Thoracic aorta (tissue), 2 donors: Measurements from ENCODE around the gene PACS1. TPM values are rescaled to one million over a fixed set of nuclear protein-coding genes. Genes with fewer than 3 reads are reported as not detected.

Experiments
- ATAC-seq: fragments of 150-250 bp; one replicate; pipeline ENCODE4 v1.8.0; 2017; ENCODE audit warnings: low read depth; ENCODE audit not compliant: insufficient number of reproducible peaks, low FRiP score
- DNase-seq: peaks from one replicate; pipeline ENCODE4 v3.0.0-alpha.2; 2020; ENCODE audit warnings: low spot score
- H3K27ac ChIP-seq, 2 donors: fragments of 200-600 bp; sonication (generic); 1 replicate in 1 of 2; 2 replicates in 1 of 2; pipeline ENCODE4 v1.5.1; 2016; ENCODE audit warnings: mild to moderate bottlenecking in 2 of 2, moderate library complexity in 2 of 2
- H3K27me3 ChIP-seq: fragments of 200-600 bp; sonication (generic); replicated peaks from 2 replicates; pipeline ENCODE4 v1.6.0; 2016; ENCODE audit warnings: mild to moderate bottlenecking; ENCODE audit not compliant: insufficient read depth
- H3K36me3 ChIP-seq: fragments of 200-600 bp; sonication (generic); one replicate; pipeline ENCODE4 v1.5.1; 2016
- H3K4me1 ChIP-seq, 2 donors: fragments of 200-600 bp; sonication (generic); 1 replicate in 1 of 2; 2 replicates in 1 of 2; pipeline versions ENCODE4 v1.5.1 to v1.6.0; 2016; ENCODE audit warnings: low read depth in 2 of 2, mild to moderate bottlenecking in 1 of 2; ENCODE audit not compliant: control insufficient read depth in 1 of 2
- H3K4me3 ChIP-seq: fragments of 200-600 bp; sonication (generic); 2 replicates; pipeline ENCODE4 v1.5.1; 2016; ENCODE audit warnings: mild to moderate bottlenecking
- H3K9me3 ChIP-seq: fragments of 200-600 bp; sonication (generic); 2 replicates; pipeline ENCODE4 v1.5.1; 2016
- CTCF ChIP-seq: fragments of 200-600 bp; sonication (generic); IDR thresholded peaks from one replicate; pipeline ENCODE4 v1.5.1; 2019; ENCODE audit warnings: antibody characterized with exemption
- total RNA-seq, 2 donors: library from RNA; depleted of rRNA; stranded (reverse); fragments of >200 nt; gene quantifications; one replicate each; pipeline versions ENCODE4 v1.1.0 to v1.2.3, GENCODE V29; 2016

PACS1 gene
- total RNA-seq, 2 donors from 2014 or later, result 82.9 to 112 TPM

- TF ChIP-seq CTCF, result no peak
- H3K9me3 ChIP-seq, result no peaks in the 10 kb centered on the region
- DNase-seq, result no peak
- no peaks in the 10 kb centered on the region for H3K27me3 ChIP-seq
- no peak for ATAC-seq
- no peak overlapping the region for H3K4me3 ChIP-seq
- H3K4me1 ChIP-seq, result no peaks in the 10 kb centered on the region
- no peak overlapping the region for H3K27ac ChIP-seq
- peaks cover 24% of the 10 kb centered on the region for H3K36me3 ChIP-seq
Measured at GRCh38 chr11:66218846-66219620, 149.0 kb downstream of the PACS1 start.

GRCh38 chr11:66219846-66220565, 149.9 kb downstream of the PACS1 start:
- Histone ChIP-seq H3K27ac (no peak overlapping the region), H3K9me3 (no peaks in the 10 kb centered on the region), H3K36me3 (peaks cover 30% of the 10 kb centered on the region), H3K4me1 (no peaks in the 10 kb centered on the region), H3K4me3 (no peak overlapping the region), H3K27me3 (no peaks in the 10 kb centered on the region)
- no peak for TF ChIP-seq CTCF
- ATAC-seq (no peak), DNase-seq (no peak)

GRCh38 chr11:66220566-66220935, 150.5 kb downstream of the PACS1 start:
- no peak for TF ChIP-seq CTCF
- Histone ChIP-seq H3K4me1 (no peaks in the 10 kb centered on the region), H3K27me3 (no peaks in the 10 kb centered on the region), H3K36me3 (peaks cover 30% of the 10 kb centered on the region), H3K9me3 (no peaks in the 10 kb centered on the region), H3K27ac (no peak overlapping the region), H3K4me3 (no peak overlapping the region)
- no peak for DNase-seq
- ATAC-seq, result no peak

GRCh38 chr11:66221012-66221411, 150.9 kb downstream of the PACS1 start:
- no peak for DNase-seq
- Histone ChIP-seq H3K27ac (no peak overlapping the region), H3K4me3 (no peak overlapping the region), H3K36me3 (peaks cover 28% of the 10 kb centered on the region), H3K9me3 (no peaks in the 10 kb centered on the region), H3K27me3 (no peaks in the 10 kb centered on the region), H3K4me1 (no peaks in the 10 kb centered on the region)
- no peak for TF ChIP-seq CTCF
- no peak for ATAC-seq

DNA sequence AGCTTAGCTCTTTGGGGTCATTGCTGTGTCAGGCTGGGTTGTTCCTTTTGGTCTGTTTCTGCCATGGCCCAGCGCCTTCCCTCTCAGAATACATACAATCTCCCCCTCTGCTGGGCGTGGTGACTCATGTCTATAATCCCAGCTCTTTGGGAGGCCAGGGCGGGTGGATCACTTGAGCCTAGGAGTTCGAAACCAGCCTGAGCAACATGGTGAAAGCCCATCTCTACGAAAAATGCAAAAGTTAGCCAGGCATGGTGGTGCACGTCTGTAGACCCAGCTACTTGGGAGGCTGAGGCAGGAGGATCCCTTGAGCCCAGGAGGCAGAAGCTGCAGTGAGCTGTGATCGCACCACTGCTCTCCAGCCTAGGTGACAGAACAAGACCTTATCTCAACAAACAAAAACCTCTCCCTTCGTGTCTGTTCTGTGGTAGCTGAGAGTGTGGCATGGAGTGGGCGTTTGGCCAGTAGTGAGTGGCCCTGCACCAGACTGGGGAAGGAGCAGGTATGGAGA, 151.7 kb downstream of the PACS1 start:
- Histone ChIP-seq H3K4me1 (no peaks in the 10 kb centered on the region), H3K4me3 (no peak overlapping the region), H3K27ac (no peak overlapping the region), H3K36me3 (peaks cover 22% of the 10 kb centered on the region), H3K9me3 (no peaks in the 10 kb centered on the region), H3K27me3 (no peaks in the 10 kb centered on the region)
- DNase-seq (no peak), ATAC-seq (no peak)
- no peak for TF ChIP-seq CTCF
